ENCODE data around the gene FLRT3. TPM values are rescaled to one million over a fixed set of nuclear protein-coding genes. Genes with fewer than 3 reads are reported as not detected.

FLRT3 gene
- total RNA-seq, 1 donor from 2014 or later, result 41.8 TPM

DNA sequence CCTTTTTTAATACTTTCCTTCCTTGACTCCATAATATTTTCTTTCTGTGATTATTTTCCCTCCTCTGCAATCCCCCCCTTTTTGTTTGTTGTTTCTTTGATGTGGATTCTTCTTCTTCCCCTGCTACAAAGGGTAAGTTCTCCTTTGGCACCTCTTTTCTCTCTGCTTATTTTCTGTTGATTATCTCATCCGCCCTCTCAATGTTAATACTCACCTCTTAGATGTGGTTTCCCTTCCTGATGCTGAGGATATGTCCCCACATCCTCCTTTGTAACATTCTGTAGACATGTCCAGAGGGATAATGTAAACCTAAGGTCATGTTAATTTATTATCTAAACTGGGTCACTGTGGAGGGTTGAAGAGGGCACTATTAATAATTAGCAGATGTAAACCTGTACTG, 17.7 kb downstream of the FLRT3 start:
- peaks cover 3% of the 10 kb centered on the region for H3K9me3 Mint-ChIP-seq
- Histone ChIP-seq H3K4me3 (no peak overlapping the region), H3K79me2 (ENCODE audit: low read depth) (no peaks in the 10 kb centered on the region), H3K9me3 (ENCODE audit: low read depth) (no peaks in the 10 kb centered on the region), H4K20me1 (ENCODE audit: low read depth) (no peaks in the 10 kb centered on the region), H3F3A (ENCODE audit: low read depth) (peaks cover 3% of the 10 kb centered on the region), H3K4me2 (no peak overlapping the region), H3K36me3 (no peaks in the 10 kb centered on the region), H2AFZ (replicated peaks) (no peak overlapping the region), H3K27me3 (no peaks in the 10 kb centered on the region), H3K4me1 (peaks cover 3% of the 10 kb centered on the region), H3K9ac (no peak overlapping the region), H3K27ac (no peak overlapping the region)
- peaks cover 9% of the 10 kb centered on the region for H3K36me3 Mint-ChIP-seq
- no peak overlapping the region for H3K27ac Mint-ChIP-seq
- TF ChIP-seq, protein P1, sequence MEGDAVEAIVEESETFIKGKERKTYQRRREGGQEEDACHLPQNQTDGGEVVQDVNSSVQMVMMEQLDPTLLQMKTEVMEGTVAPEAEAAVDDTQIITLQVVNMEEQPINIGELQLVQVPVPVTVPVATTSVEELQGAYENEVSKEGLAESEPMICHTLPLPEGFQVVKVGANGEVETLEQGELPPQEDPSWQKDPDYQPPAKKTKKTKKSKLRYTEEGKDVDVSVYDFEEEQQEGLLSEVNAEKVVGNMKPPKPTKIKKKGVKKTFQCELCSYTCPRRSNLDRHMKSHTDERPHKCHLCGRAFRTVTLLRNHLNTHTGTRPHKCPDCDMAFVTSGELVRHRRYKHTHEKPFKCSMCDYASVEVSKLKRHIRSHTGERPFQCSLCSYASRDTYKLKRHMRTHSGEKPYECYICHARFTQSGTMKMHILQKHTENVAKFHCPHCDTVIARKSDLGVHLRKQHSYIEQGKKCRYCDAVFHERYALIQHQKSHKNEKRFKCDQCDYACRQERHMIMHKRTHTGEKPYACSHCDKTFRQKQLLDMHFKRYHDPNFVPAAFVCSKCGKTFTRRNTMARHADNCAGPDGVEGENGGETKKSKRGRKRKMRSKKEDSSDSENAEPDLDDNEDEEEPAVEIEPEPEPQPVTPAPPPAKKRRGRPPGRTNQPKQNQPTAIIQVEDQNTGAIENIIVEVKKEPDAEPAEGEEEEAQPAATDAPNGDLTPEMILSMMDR (IDR thresholded peaks at IDR 0.05), result no peak
- TF ChIP-seq EZH2 (IDR thresholded peaks at IDR 0.05) (no peak), EZH2phosphoT487 (IDR thresholded peaks at IDR 0.05) (no peak)
- DNase-seq (ENCODE audit: low spot score), result no peak
- H3K4me3 Mint-ChIP-seq, result no peak overlapping the region
- peaks cover 17% of the 10 kb centered on the region for H3K4me1 Mint-ChIP-seq
- H3K27me3 Mint-ChIP-seq (ENCODE audit: insufficient read depth, low read depth), result no peaks in the 10 kb centered on the region

DNA sequence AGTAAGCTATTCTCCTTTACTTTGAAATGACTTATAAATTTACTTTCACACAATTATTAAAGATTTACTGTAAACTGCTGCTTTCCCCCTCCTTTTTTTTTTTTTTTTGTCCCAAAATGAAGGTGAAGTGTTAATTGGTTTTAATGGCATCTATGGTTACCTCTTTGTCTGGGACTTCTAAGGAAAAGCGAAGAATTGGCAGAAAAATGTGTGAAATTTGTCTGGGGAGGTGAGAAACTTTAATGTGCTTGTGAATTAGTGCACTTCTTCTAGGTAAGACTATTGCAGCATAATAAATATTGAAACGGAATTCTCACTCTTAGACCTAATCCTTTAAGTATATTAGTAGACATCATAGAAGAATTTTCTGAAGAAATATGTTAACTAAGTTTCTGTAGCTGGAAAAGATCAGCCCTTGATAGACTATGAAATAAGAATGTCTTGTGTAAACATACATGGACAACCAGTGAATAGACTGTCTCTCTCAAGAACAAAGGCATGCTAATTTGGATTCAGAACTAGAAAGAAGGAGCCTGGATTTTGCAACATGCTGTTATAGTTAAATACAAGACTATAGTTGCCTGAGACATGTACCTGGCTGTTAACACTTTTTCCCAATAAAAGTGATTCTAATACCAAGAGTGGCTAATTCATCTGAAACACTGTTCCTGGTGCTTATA, 23.9 kb downstream of the FLRT3 start:
- peaks cover 3% of the 10 kb centered on the region for H3K9me3 Mint-ChIP-seq
- H3K27me3 ChIP-seq, result no peaks in the 10 kb centered on the region
- H3K27me3 Mint-ChIP-seq (ENCODE audit: insufficient read depth, low read depth), result no peaks in the 10 kb centered on the region
- no peaks in the 10 kb centered on the region for H4K20me1 ChIP-seq (ENCODE audit: low read depth)
- no peaks in the 10 kb centered on the region for H3K79me2 ChIP-seq (ENCODE audit: low read depth)
- no peaks in the 10 kb centered on the region for H3F3A ChIP-seq (ENCODE audit: low read depth)
- H3K27ac Mint-ChIP-seq, result no peak overlapping the region
- no peaks in the 10 kb centered on the region for H3K36me3 ChIP-seq
- DNase-seq (ENCODE audit: low spot score), result no peak
- no peak overlapping the region for H3K4me2 ChIP-seq
- H3K27ac ChIP-seq, result no peak overlapping the region
- no peak overlapping the region for H3K9ac ChIP-seq
- H3K9me3 ChIP-seq (ENCODE audit: low read depth), result no peaks in the 10 kb centered on the region
- H3K4me3 Mint-ChIP-seq, result no peak overlapping the region
- H2AFZ ChIP-seq (replicated peaks), result no peak overlapping the region
- H3K4me3 ChIP-seq, result no peak overlapping the region
- H3K36me3 Mint-ChIP-seq, result no peaks in the 10 kb centered on the region
- TF ChIP-seq EZH2 (IDR thresholded peaks at IDR 0.05) (no peak), EZH2phosphoT487 (IDR thresholded peaks at IDR 0.05) (no peak)
- TF ChIP-seq, protein P1 (IDR thresholded peaks at IDR 0.05), result no peak
- no peaks in the 10 kb centered on the region for H3K4me1 ChIP-seq
- H3K4me1 Mint-ChIP-seq, result peaks cover 18% of the 10 kb centered on the region

DNA sequence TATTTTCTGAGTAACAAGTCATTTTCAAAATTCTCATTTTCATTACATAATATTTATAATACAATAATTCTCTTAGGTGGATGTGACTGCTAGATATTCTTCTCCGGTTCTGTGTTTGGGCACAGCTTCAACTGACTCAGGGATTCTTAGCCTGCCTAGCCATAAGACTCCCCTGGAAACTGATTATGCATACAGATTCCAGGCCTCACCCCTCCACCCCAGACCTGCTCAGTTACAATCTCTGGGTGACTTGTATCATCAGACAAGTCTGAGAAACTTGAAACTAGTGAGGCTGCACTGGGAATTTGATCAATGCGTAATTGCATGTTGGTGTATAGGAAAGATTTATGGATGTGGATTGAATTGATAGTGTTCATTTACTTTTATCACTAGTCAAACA, 25.4 kb downstream of the FLRT3 start:
- no peak overlapping the region for H3K4me3 ChIP-seq
- no peaks in the 10 kb centered on the region for H3K36me3 ChIP-seq
- H3K27ac Mint-ChIP-seq, result no peak overlapping the region
- no peak overlapping the region for H3K9ac ChIP-seq
- TF ChIP-seq EZH2phosphoT487 (IDR thresholded peaks at IDR 0.05) (no peak), EZH2 (IDR thresholded peaks at IDR 0.05) (no peak)
- TF ChIP-seq, protein P1 (IDR thresholded peaks at IDR 0.05), result no peak
- no peak overlapping the region for H3K4me3 Mint-ChIP-seq
- peaks cover 2% of the 10 kb centered on the region for H3K27me3 Mint-ChIP-seq (ENCODE audit: insufficient read depth, low read depth)
- no peaks in the 10 kb centered on the region for H3K36me3 Mint-ChIP-seq
- no peak overlapping the region for H3K27ac ChIP-seq
- H3K4me1 ChIP-seq, result no peaks in the 10 kb centered on the region
- H2AFZ ChIP-seq (replicated peaks), result no peak overlapping the region
- H3K9me3 ChIP-seq (ENCODE audit: low read depth), result no peaks in the 10 kb centered on the region
- no peak for DNase-seq (ENCODE audit: low spot score)
- H3F3A ChIP-seq (ENCODE audit: low read depth), result no peaks in the 10 kb centered on the region
- no peaks in the 10 kb centered on the region for H3K27me3 ChIP-seq
- H3K9me3 Mint-ChIP-seq, result peaks cover 3% of the 10 kb centered on the region
- no peaks in the 10 kb centered on the region for H4K20me1 ChIP-seq (ENCODE audit: low read depth)
- no peaks in the 10 kb centered on the region for H3K79me2 ChIP-seq (ENCODE audit: low read depth)
- H3K4me2 ChIP-seq, result no peak overlapping the region
- peaks cover 10% of the 10 kb centered on the region for H3K4me1 Mint-ChIP-seq
